GM19463 (cell line): ENCODE results near the gene BPHL.
"Not testable (repeated sequence)": the region's sequence is repeated elsewhere in the genome, so short reads cannot be mapped to it uniquely, and the experiment has no call there.

Source experiments
- ATAC-seq: cut with Tn5 transposase; IDR thresholded peaks from one replicate; pipeline ENCODE4 v1.9.1; 2021; ENCODE audit warnings: mild to moderate bottlenecking, moderate library complexity; ENCODE audit not compliant: unreplicated experiment

The BPHL gene

DNA sequence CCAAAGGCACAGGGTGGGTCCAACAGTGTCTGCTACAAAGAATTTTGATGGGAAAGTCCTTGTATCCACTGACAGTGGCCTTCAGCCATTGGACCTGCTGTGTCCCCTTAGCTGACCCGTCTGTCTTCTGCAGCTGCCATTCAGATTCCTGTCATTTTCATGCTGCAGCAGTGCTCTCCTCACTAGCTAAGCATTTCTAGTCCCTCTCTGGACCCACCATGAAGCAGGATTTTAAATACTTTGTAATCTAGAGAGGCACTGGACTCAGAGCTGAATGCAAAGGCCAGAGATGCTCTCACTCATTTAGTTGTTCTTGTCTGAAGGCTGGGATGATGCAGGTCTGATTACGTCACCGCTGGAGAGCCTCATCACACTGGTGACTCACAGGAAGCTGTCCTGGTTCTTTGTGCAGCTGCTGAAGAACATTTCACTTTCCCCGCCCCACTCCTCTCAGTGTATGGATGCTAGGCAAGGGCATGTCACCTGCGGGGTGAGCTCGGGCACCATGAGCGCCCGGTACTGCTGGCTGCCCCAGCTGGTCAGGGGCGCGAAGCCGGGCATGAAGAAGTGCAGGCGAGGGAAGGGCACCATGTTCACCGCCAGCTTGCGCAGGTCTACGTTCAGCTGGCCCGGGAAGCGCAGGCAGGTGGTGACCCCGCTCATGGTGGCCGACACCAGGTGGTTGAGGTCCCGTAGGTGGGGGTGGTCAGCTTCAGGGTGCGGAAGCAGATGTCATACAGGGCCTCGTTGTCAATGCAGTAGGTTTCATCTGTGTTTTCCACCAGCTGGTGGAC lies 58.2 kb downstream of the BPHL start:
- ATAC-seq, result no peak

DNA sequence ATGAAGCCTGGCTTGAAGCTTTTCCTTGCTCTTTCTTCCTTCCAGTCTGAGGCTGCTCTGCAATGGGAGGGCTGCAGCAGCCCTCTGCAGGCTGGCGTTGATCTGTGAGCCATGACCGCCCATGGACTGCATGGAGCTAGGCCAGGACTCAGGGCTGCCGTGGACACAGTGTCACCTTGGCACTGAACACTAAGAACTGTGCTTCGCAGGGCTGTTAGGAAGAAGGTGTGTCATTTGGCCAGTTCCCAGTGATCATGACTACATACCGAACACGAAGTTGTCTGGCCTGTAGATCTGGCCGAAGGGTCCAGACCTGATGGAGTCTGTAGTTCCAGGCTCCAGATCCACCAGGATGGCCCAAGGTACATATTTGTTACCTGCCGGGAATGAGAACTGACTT lies 60.2 kb downstream of the BPHL start:
- not testable (repeated sequence) for ATAC-seq

DNA sequence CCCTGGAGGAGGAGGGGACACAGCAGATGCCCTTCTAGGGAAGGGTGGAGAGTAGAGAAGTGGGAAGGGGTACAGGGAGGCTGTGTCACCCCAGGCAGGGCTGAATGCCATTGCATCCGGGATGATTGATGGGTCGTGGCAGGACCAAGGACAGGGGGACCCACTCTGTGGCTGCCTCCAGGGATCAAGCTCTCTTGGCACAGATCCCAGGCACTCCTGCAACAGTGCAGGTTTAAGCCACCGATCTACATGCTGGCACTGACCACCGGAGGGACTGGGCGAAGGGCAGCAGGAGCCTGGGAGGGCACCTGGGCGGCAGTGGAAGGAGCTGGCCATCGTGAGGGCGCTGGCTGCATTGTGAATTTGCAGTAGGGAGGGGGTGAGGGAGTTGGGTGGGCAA lies 61.4 kb downstream of the BPHL start:
- ATAC-seq, result not testable (repeated sequence)

DNA sequence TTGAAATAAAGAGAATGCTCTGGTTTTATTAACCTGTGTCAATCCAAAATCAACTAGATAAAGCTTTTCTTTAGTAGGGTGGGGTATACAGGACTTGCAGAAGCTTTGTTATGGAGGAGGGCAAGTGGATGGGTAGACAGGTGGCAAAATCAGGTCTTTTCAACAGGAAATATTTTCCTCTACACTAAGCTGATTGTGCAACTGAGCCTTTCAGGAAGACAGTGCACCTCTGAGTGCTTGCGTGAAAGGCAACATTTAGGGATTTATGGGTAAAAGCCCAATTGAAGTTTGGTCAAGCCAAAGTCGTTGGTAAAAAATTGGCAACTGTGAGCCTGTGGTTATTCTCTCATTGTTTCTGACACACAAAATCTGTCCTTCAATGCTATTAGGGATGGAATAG lies 62.6 kb downstream of the BPHL start:
- ATAC-seq, result no peak

DNA sequence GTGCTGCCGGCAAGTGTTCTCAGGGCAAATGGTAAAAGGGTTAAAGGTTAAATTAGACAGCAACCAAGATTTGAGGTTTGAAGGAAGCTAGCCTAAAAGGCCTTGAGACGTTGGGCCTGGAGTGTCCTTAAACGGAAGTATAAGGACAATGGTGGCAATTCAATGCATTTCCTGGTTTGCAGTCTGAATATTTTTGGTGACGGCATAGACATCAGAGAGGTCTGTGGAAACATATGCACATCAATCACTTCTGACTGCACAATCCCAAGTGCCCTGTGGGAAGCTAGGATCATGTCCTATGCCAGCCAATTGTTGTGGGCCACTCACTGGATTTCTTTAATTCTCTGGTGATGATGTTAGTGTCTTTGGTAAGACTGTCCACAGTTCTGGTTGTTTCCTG lies 64.6 kb downstream of the BPHL start:
- ATAC-seq, result no peak

DNA sequence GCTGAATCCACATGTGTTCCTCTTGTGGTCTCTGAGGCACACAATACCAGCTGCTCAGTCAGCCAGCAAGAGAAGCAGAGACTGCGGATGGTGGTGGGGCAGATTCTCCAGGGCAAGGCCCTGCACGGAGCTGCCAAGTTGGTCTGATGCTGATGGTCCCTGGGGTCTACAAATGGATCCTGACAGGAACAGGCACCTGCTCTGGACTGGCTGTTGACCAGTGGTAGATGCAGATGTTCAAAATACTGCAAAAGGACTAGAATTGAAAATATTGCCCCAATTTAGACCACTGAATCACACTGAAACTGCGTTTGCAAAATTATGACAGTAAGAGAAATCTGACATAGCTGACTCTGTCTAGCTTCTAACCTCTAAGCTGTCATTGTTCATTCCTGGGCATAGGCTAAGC lies 68.5 kb downstream of the BPHL start:
- ATAC-seq, result no peak

DNA sequence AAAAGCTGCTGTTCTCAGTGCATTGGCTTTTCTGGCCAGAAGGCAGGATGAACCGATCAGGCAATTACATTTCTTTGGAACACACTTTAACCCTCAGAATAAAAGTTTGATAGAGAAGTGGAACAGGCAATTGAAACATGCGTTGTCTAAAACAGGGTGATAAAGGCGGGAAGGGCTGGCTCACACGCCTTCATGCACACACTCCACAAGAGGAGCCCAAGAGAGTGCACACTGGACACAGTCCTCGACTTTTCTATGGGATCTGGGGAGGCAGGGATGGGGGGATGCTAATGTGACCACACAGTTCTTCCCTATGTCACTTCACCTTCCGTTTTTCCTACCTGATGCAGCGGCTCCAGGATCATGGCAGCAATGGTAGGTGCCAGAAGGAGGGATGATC lies 69.8 kb downstream of the BPHL start:
- no peak for ATAC-seq

DNA sequence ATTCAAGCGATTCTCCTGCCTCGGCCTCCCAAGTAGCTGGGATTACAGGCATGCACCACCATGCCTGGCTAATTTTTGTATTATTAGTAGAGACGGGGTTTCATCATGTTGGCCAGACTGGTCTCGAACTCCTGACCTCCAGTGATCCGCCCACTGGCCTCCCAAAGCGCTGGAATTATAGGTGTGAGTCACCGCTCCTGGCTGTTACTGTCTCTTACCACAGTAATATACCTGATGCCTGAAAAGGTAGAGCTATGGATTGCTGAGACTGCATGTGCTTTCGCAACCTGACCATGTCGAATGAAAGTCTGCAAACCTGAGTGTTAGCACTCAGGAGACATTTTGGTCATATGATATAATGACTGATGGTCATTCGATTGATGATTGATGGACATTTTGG lies 70.7 kb downstream of the BPHL start:
- not testable (repeated sequence) for ATAC-seq

DNA sequence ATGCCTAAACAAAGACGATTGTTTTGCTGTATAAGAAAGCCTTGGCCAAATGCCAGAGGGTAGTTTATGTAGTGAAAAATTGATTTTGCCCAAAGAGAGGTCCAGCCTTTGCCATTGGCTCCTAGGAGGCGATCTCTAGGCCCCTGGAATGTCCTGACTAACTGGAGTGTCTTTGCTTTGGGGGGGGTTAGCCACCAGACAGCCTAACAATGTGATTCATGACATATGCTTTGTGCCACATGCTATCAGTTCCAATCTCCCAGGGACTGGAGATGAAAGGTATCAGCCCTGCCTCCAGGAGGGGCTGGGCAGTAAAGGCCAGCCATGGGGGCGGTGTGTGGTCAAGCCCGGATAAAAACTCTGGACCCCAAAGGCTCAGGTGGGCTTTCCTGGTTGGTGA lies 71.5 kb downstream of the BPHL start:
- ATAC-seq, result no peak

DNA sequence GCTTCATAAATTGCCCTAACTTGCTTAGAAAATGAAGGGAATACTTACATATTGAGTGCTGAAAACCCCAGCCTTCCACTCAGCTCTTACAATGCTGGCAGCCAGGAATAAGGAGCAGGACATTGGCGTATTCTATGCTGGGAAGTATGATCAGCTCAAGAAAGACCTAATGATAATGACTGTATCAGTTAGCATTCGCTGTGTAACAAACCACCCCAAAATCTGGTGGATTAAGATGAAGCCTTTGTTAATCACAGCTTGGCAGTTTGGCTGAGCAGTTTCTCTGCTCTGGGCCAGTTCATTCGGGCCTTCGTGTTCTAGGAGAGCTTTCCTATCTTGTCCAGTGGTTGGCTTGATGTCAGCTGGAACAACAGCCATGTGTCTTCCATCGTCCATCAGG lies 72.3 kb downstream of the BPHL start:
- ATAC-seq, result no peak

DNA sequence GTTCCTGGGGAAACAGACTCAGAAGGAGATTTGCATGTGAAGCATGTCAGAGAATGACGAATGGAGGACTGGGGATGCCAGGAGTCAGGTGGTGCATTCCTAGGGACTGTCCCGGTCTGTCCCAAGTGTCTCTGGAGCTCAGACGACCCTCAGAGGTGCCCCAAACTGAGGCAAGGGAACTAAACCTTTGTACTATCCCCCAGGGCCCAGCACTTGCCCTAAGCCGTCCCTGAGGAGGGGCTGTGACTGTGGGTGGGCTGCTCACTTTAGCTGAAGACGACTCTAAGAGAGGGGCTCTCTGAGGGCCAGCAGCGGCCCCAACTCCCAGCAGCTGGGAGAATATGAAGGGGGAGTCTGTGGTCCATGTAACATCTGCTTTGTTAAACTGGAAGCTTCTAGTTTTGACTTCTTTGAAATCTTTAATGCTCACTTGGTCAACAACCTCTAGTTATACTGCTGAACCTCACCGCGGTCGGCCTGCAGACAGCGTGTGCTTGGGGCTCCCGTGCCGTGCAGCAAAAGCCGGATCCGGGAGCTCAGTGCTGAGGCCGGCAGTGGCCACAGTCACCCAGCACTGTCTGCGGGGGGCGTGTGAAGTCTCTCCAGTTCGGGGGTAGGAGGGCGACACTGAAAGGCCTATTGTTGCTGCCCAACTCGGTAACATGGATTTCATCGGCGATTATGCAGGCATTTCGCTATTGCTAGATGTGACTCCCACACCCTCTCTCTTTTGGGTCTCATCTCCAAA lies 74.8 kb downstream of the BPHL start:
- ATAC-seq, result no peak

DNA sequence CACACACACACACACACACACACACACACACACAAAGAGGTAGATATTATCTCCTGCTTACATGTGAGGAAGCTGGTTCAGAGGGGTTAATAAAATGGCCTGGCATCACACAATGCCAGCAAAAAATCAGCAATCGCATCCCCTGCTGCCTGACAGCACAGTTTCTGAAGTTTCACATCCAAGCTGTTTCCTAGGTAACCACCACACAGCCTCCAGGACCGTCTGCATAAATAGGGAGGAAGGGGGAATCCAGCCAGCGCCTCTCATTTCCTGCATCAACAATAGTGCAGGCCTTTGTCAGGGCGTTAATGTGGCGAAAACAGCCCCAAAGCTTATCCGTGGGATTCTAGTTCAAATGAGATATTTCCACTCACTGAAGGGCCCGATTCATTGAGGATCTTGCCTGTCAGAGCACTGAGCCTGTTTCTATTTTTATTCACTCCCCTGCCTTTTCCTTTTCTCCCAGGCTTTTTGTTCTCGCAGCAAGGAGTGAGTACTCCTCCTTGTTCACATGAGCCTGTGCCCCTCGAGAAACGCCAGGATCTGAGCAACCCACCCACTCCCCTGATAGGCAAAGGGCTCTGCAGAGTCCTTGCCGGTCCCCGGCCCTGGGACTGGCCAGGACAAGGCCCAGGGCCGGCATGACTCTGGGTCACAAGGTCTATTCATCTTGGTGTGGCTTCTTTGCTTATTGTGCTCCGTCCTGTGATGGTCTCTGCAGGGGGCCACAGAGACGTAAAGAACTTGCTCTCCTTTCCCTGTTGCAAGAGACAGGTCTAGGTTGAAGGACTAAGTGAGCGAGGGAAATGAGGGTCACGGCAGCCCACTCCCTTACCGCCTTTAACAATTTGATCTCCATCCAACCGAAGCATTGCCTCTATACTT lies 76.3 kb downstream of the BPHL start:
- no peak for ATAC-seq

DNA sequence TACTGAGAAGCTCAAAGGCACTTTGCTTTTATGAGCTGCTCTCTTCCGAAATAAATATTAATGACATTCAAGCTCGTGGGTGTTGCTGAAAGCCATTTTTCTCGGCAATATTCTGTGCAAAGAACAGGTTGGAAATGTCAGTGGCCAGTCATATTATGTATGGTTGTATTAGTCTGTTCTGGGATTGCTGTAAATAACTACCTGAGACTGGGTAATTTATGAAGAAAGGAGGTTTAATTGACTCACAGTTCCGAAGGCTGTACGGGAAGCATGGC lies 76.8 kb downstream of the BPHL start:
- no peak for ATAC-seq

DNA sequence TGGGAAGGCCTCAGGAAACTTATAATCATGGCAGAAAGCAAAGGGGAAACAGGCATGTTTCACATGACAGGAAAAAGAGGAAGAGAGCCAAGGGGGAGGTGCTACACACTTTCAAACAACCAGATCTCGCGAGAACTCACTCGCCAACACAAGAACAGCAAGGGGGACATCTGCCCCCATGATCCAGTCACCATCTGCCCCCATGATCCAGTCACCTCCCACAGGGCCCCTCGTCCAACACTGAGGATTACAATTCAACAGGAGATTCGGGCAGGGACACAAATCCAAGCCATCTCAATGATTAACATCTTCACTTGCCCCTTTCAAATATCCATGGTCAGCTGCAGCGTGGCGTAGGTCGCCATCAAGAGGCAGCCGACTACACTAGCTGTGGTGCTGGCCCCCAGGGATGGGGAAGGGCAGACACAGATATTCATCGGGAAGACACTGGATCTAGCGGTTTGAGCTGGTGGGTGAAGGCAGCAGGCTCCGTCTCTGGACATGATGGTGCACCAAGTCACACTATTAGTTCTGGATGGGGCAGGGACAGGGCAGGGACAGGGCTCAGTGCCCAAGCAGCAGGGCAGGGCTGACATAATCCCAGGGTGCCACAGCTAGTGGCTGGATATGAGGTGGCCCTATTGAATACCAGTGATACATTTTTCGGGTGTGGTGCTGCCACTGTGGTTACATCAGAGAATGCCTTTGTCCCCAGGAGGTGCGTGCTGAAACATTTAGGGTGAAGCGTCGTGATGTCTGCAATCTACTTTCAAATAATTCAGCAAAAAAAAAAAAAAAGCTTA lies 77.4 kb downstream of the BPHL start:
- no peak for ATAC-seq

DNA sequence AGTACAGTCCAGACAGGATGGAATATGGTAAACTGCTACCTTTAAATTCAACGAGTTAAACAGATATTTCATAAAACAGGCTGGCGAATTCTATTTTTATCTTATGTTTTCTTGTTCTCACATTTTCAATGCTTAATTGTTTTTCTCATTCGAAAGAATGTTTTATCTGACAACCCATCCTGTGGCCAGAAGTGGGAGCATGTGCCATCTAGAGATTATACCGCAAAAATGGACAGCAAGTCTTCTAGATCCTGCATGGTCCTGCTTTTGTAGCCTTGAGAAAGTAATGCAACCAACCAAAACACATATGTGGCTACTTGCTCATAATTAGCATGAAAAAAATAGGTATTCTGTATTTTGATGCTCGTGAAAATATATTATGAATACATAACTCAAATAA lies 78.3 kb downstream of the BPHL start:
- no peak for ATAC-seq

DNA sequence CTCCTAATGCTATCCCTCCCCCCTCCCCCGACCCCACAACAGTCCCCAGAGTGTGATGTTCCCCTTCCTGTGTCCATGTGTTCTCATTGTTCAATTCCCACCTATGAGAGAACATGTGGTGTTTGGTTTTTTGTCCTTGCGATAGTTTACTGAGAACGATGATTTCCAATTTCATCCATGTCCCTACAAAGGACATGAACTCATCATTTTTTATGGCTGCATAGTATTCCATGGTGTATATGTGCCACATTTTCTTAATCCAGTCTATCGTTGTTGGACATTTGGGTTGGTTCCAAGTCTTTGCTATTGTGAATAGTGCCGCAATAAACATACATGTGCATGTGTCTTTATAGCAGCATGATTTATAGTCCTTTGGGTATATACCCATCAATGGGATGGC lies 79.2 kb downstream of the BPHL start:
- not testable (repeated sequence) for ATAC-seq

DNA sequence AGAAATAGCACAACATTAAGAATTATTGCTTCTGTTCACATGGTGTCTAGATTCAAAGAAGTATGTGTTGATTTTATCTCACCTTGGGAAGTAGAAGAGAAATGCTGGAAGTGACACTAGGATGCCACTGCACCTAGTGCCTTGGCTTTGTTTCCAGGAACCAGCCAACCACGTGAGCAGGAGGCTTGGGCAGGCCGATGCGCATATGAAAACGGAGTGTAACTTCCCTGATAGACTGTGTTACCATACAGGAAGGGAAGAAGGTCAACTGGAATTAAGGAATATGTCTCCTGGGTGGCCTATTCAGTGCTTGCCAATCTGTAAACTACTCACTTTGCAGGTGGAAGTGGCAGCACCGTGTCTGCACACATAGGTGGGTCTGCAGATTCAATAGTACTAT lies 80.9 kb downstream of the BPHL start:
- no peak for ATAC-seq

DNA sequence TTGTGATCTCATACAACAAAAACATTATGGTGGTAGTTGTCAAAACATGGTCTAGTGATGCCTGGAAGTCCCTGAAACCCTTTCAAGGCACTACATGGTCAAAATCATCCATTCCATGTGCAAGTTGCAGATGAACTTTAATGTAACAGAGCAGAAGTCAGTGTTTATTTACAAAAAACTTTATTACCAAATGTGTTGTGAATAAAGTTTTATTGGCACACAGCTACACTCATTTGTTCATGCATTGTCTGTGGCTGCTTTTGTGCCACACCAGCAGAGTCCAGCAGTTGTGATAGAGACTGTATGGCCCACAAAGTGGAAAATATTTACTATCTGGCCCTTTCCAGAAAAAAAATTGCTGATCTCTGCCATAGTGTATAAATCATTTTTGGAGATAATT lies 82.2 kb downstream of the BPHL start:
- ATAC-seq, result no peak

DNA sequence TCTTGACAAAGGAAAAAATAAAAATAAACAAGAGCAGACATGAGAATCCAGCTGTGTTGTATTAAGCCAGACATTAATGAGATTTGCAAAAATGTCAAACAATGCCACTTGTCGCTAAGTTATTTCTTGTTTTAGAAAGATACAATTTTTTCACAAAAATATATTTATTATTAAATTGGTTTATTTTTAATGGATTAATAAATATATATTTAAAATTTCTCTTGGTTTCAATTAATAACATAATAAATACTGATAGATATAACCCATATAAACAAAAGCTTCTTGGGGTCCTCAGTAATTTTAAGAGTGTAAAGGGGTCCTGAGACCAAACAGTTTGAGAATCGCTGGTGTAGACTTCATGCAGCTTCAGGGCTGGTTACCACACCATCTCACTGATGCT lies 82.9 kb downstream of the BPHL start:
- no peak for ATAC-seq
